ENCODE measurements around the gene SEPTIN6. TPM values are rescaled to one million over a fixed set of nuclear protein-coding genes. Genes with fewer than 3 reads are reported as not detected.

SEPTIN6 gene
- total RNA-seq, 1 donor from 2014 or later: 21.7 TPM

DNA sequence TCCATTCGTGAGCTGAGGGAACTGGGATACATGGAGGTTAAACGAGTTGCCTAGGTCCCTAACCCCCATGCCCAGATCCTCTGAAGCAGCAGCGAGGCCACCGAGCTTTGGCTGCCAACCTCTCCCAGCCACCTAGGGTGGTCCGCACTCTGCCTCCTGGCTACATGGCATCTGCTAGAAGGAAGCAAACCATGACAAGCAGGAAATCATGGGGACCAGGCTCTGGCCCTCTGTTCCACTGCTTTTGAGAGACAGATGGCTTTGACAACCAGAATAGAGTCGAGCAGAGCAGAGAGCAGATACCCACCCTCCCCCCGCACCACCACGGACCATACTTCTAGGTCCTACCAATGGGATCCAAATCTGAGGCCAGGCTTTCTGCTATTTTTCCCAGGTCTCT lies 49.3 kb downstream of the SEPTIN6 start:
- no peak overlapping the region for H3K27ac ChIP-seq
- no peaks in the 10 kb centered on the region for H3K9me3 ChIP-seq
- H3K27me3 ChIP-seq (ENCODE audit: low read depth): no peaks in the 10 kb centered on the region
- no peaks in the 10 kb centered on the region for H3K4me1 ChIP-seq
- no peak for DNase-seq
- intact Hi-C loops (cut with DNase I): no loop called here
- no peak overlapping the region for H3K4me3 ChIP-seq
- no peak for ATAC-seq
- TF ChIP-seq CTCF (IDR thresholded peaks at IDR 0.05): no peak
- H3K36me3 ChIP-seq: no peaks in the 10 kb centered on the region

Small RNA genes within 50 kb of the gene (microRNA-seq; reads per million reads assigned to microRNA genes)
- gene MIR766 (ENCODE audit: borderline number of aligned reads): 17.1 reads per million, percentile 25 among the genes with 10 or more reads in this experiment

Other genes starting within 250 kb of the SEPTIN6 start
- 334 TPM for gene SLC25A5, start 224.7 kb downstream of the SEPTIN6 start, total RNA-seq
- gene STEEP1, start 127.8 kb downstream of the SEPTIN6 start, total RNA-seq: 20.1 TPM
- gene UBE2A, start 118.6 kb downstream of the SEPTIN6 start, total RNA-seq: 50.6 TPM
- gene NKRF, start 86.7 kb downstream of the SEPTIN6 start, total RNA-seq: 7.3 TPM
- 9.6 TPM for gene SOWAHD, start 65.4 kb upstream of the SEPTIN6 start, total RNA-seq
- 1,325 TPM for gene RPL39, start 98.5 kb upstream of the SEPTIN6 start, total RNA-seq
- 6.6 TPM for gene UPF3B, start 159.8 kb upstream of the SEPTIN6 start, total RNA-seq
- 13.5 TPM for gene RNF113A, start 178.6 kb upstream of the SEPTIN6 start, total RNA-seq
- gene NDUFA1, start 178.7 kb upstream of the SEPTIN6 start, total RNA-seq: 79.2 TPM
- gene AKAP14, start 202.7 kb upstream of the SEPTIN6 start, total RNA-seq: 4.8 TPM